ENCODE data around the gene LAMA3. TPM values are rescaled to one million over a fixed set of nuclear protein-coding genes. Genes with fewer than 3 reads are reported as not detected.

LAMA3 gene
- total and polyA plus RNA-seq, 2 donors from 2014 or later = 4.4 to 66.0 TPM

GRCh38 chr18:23932385-23933067 lies 243.3 kb downstream of the LAMA3 start:
- Histone ChIP-seq H3K4me1 (ENCODE audit: control insufficient read depth in 2 of 3, insufficient read depth in 2 of 3, low read depth in 1 of 3, low read length in 3 of 3) (peaks cover 0 to 13% (median 9%) of the 10 kb centered on the region in 3 donors), H3K36me3 (ENCODE audit: control insufficient read depth in 2 of 3, insufficient read depth in 3 of 3, low read length in 3 of 3) (no peaks in the 10 kb centered on the region), H3K9me3 (ENCODE audit: control insufficient read depth in 2 of 3, insufficient read depth in 1 of 3, low read length in 3 of 3) (no peaks in the 10 kb centered on the region), H3K9ac (ENCODE audit: low read length in 3 of 3) (no peak overlapping the region), H3K27me3 (ENCODE audit: control insufficient read depth, insufficient read depth, low read length) (no peaks in the 10 kb centered on the region), H3K27ac (ENCODE audit: low read depth in 2 of 2, low read length in 2 of 2) (peak overlapping the region in 1 of 2 donors; percentile 0), H3K4me3 (ENCODE audit: low read length in 3 of 3) (no peak overlapping the region)
- TF ChIP-seq, protein P1, sequence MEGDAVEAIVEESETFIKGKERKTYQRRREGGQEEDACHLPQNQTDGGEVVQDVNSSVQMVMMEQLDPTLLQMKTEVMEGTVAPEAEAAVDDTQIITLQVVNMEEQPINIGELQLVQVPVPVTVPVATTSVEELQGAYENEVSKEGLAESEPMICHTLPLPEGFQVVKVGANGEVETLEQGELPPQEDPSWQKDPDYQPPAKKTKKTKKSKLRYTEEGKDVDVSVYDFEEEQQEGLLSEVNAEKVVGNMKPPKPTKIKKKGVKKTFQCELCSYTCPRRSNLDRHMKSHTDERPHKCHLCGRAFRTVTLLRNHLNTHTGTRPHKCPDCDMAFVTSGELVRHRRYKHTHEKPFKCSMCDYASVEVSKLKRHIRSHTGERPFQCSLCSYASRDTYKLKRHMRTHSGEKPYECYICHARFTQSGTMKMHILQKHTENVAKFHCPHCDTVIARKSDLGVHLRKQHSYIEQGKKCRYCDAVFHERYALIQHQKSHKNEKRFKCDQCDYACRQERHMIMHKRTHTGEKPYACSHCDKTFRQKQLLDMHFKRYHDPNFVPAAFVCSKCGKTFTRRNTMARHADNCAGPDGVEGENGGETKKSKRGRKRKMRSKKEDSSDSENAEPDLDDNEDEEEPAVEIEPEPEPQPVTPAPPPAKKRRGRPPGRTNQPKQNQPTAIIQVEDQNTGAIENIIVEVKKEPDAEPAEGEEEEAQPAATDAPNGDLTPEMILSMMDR (IDR thresholded peaks at IDR 0.05; ENCODE audit: borderline replicate concordance, extremely low read depth, insufficient read depth) = no peak
- DNase-seq = peak in 1 of 5 donors; percentile 12
- intact Hi-C loops (cut with DNase I) = no loop called here
- FAIRE-seq = no peak

DNA sequence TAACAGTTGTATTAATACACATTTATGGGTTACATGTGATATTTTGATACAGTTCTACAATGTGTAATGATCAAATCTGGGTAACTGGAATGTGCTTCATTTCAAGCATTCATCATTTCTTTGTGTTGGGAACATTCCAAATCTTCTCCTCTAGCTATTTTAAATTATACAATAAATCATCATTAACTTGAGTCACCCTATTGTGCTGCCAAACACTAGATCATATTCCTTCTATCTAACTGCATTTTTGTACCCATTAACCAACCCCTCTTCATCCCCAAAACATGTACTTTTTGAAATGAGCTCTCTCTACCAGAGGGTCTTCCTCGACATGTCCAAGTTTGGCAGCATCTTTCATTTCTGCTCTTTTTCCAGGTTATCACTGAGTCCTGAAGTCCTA lies 244.2 kb downstream of the LAMA3 start:
- DNase-seq (no peak), FAIRE-seq (no peak)
- no peaks in the 10 kb centered on the region for H3K36me3 ChIP-seq (ENCODE audit: control insufficient read depth in 2 of 3, insufficient read depth in 3 of 3, low read length in 3 of 3)
- no peak overlapping the region for H3K9ac ChIP-seq (ENCODE audit: low read length in 3 of 3)
- no peak overlapping the region for H3K4me3 ChIP-seq (ENCODE audit: low read length in 3 of 3)
- peak overlapping the region in 1 of 2 donors; percentile 0 for H3K27ac ChIP-seq (ENCODE audit: low read depth in 2 of 2, low read length in 2 of 2)
- H3K9me3 ChIP-seq (ENCODE audit: control insufficient read depth in 2 of 3, insufficient read depth in 1 of 3, low read length in 3 of 3) = no peaks in the 10 kb centered on the region
- TF ChIP-seq, protein P1 (IDR thresholded peaks at IDR 0.05; ENCODE audit: borderline replicate concordance, extremely low read depth, insufficient read depth) = no peak
- H3K4me1 ChIP-seq (ENCODE audit: control insufficient read depth in 2 of 3, insufficient read depth in 2 of 3, low read depth in 1 of 3, low read length in 3 of 3) = peaks cover 0 to 13% (median 9%) of the 10 kb centered on the region in 3 donors
- H3K27me3 ChIP-seq (ENCODE audit: control insufficient read depth, insufficient read depth, low read length) = no peaks in the 10 kb centered on the region
- intact Hi-C loops (cut with DNase I) = no loop called here

DNA sequence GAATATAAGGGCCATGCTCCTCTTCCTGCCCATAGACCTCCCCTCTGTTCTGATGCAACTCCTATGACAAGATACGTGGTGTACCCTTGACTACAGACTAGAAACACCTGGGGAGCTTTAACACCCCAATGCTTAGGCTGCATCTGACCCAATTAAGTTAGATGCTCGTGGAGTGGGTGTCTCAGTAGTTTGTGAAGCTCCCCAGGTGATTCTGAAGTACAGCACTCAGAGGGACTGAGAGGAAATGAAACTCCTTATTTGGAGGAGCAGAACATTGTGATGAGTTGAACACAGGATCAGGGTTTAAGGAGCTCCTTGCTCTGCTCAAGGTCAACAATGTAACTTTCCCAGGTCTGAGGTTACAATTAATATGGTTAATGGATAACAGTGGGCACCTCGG lies 245.0 kb downstream of the LAMA3 start:
- TF ChIP-seq, protein P1 (IDR thresholded peaks at IDR 0.05; ENCODE audit: borderline replicate concordance, extremely low read depth, insufficient read depth) = no peak
- Histone ChIP-seq H3K27me3 (ENCODE audit: control insufficient read depth, insufficient read depth, low read length) (no peaks in the 10 kb centered on the region), H3K4me1 (ENCODE audit: control insufficient read depth in 2 of 3, insufficient read depth in 2 of 3, low read depth in 1 of 3, low read length in 3 of 3) (peaks cover 0 to 13% (median 9%) of the 10 kb centered on the region in 3 donors), H3K9me3 (ENCODE audit: control insufficient read depth in 2 of 3, insufficient read depth in 1 of 3, low read length in 3 of 3) (no peaks in the 10 kb centered on the region), H3K36me3 (ENCODE audit: control insufficient read depth in 2 of 3, insufficient read depth in 3 of 3, low read length in 3 of 3) (no peaks in the 10 kb centered on the region), H3K9ac (ENCODE audit: low read length in 3 of 3) (no peak overlapping the region), H3K27ac (ENCODE audit: low read depth in 2 of 2, low read length in 2 of 2) (no peak overlapping the region), H3K4me3 (ENCODE audit: low read length in 3 of 3) (no peak overlapping the region)
- DNase-seq (no peak), FAIRE-seq (no peak)
- intact Hi-C loops (cut with DNase I) = no loop called here
